ENCODE measurements around the gene ZNF665. TPM values are rescaled to one million over a fixed set of nuclear protein-coding genes. Genes with fewer than 3 reads are reported as not detected.

ZNF665 gene
- total RNA-seq: 5.5 TPM

DNA sequence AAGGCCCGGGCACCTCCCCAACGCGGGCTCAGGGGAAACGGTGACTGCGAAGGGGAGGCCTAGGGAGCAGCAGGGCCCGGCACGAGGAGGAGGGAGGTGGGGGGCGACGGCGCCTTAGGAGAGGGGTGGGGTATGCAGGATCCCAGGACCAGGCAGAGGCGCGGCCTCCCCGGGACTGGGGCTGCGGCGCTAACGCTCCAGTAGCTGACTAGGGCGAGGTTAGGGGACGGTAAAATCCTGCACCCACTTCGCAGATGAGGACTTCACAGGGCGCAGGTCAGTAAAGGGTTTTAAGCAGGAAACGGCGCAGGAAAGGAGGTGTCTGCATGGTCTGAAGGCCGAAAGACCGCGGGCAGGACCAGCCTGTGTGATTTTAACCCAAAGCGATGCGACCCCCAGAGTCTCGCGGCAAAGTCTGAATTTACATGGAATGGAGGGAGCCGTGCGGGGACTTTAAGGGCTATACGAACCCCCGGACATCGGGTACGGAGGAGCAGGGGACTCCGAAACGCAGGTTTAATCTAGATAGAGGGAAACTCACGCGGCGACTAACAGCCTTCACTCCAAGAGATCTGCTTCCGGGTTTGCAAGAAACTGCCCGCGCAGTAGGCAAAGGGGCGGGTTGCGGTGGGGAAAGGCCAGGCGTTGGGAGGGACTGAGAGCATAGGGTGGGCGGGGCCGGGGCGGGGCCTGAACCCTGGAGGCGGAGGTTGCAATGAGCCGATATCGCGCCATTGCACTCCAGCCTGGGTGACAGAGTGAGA, at the start of gene ZNF665:
Gene ZNF665 (minus strand): TSS at position 588 of the 764 bp plus-strand sequence. CDS start 10,460 bp downstream, outside the sequence.

DNA sequence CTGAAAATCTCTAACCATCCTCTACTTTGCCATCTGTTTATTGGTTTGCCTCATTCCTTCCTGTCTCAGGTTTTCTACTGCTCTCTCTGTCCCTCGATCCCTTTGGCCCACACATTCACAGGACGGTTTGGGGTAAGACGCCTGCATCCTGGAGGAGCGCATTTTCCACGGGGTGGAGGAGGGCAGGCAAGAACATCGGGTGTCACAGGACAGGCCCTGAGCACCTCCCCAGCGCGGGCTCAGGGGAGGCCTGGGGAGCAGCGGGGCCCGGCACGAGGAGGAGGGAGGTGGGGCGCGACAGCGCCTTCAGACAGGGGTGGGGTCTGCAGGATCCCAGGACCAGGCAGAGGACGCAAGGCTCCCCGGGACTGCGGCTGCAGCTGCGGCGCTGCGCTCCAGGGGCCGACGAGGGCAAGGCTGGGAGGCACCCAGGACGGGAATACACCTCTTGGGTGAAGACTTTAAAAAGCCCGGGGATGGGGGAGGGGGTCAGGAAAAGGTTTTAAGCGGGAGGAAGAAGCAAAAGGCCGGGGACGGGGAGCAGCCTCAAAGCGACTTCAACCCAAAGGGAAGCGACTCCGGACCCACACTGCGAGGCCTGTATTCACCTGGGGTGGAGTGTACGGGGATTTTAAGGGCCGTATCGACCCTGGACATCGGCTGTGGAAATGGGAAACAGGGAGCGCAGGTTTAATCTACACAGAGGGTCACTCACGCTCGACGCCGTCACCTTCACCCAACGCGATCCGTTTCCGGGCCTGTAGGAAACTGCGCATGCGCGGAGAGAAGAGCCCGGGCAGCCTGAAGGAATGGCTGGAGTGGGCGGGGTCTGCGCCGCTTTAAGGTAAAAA, 60.8 kb downstream of the ZNF665 start, which contains the start of gene ZNF415:
Gene ZNF415 (minus strand): TSS at position 770 of the 851 bp plus-strand sequence. CDS start 10,234 bp downstream, outside the sequence.

Other genes starting within 250 kb of the ZNF665 start
- gene ZNF816, start 230.5 kb downstream of the ZNF665 start, total RNA-seq: 12.2 TPM
- not detected for gene ERVV-1, start 179.4 kb downstream of the ZNF665 start, total RNA-seq
- not detected for gene ERVV-2, start 148.6 kb downstream of the ZNF665 start, total RNA-seq
- 33.0 TPM for gene ZNF160, start 89.9 kb downstream of the ZNF665 start, total RNA-seq
- 31.8 TPM for gene ZNF415, start 60.4 kb downstream of the ZNF665 start, total RNA-seq
- 21.0 TPM for gene ZNF347, start 34.3 kb downstream of the ZNF665 start, total RNA-seq
- 40.8 TPM for gene ZNF677, start 61.5 kb upstream of the ZNF665 start, total RNA-seq
- gene VN1R2, start 64.9 kb upstream of the ZNF665 start, total RNA-seq: not detected
- gene VN1R4, start 74.4 kb upstream of the ZNF665 start, total RNA-seq: not detected
- 15.7 TPM for gene ZNF845, start 140.4 kb upstream of the ZNF665 start, total RNA-seq
- gene ZNF525, start 172.3 kb upstream of the ZNF665 start, total RNA-seq: 20.5 TPM
- gene ZNF765, start 201.8 kb upstream of the ZNF665 start, total RNA-seq: 27.0 TPM
- gene ZNF761, start 238.6 kb upstream of the ZNF665 start, total RNA-seq: 12.9 TPM